Fibroblast of the aortic adventitia (primary cell): ENCODE data around the gene CACNA2D3. TPM values are rescaled to one million over a fixed set of nuclear protein-coding genes. Genes with fewer than 3 reads are reported as not detected.
A peak's percentile ranks its signal among the peaks of the same experiment; 100 is the strongest.

Source experiments
- DNase-seq: peaks from one replicate; pipeline ENCODE4 v3.0.0-alpha.2; 2010; ENCODE audit warnings: low read depth
- H3K4me3 ChIP-seq: 2 replicates; pipeline ENCODE4 v1.5.1; 2011; ENCODE audit warnings: low read depth, mild to moderate bottlenecking, control low read depth, low read length, moderate library complexity
- CTCF ChIP-seq: IDR thresholded peaks from 2 replicates; pipeline ENCODE4 v1.5.1; 2011; ENCODE audit warnings: mild to moderate bottlenecking, low read length, control low read depth, inconsistent platforms; ENCODE audit not compliant: insufficient read depth
- total RNA-seq: library from RNA; depleted of rRNA; stranded (reverse); fragments of >200 nt; gene quantifications from 2 replicates; pipeline ENCODE4 v1.2.3, GENCODE V29; 2012; ENCODE audit warnings: low replicate concordance

The CACNA2D3 gene
- total RNA-seq, 1 donor = 0.45 TPM

- TF ChIP-seq CTCF = no peak
- DNase-seq = no peak
- no peak overlapping the region for H3K4me3 ChIP-seq
Observed at GRCh38 chr3:55078876-55079275, 956.5 kb downstream of the CACNA2D3 start.

- DNase-seq = no peak
- TF ChIP-seq CTCF = no peak
- no peak overlapping the region for H3K4me3 ChIP-seq
Observed at GRCh38 chr3:55085231-55085630, 962.9 kb downstream of the CACNA2D3 start.

- DNase-seq = peak; percentile 51
- no peak overlapping the region for H3K4me3 ChIP-seq
- no peak for TF ChIP-seq CTCF
Observed at GRCh38 chr3:55089211-55089610, 966.9 kb downstream of the CACNA2D3 start.

GRCh38 chr3:55090291-55090690, 967.9 kb downstream of the CACNA2D3 start:
- no peak for TF ChIP-seq CTCF
- H3K4me3 ChIP-seq = no peak overlapping the region
- no peak for DNase-seq

GRCh38 chr3:55090746-55091145, 968.4 kb downstream of the CACNA2D3 start:
- DNase-seq = no peak
- H3K4me3 ChIP-seq = no peak overlapping the region
- no peak for TF ChIP-seq CTCF

DNA sequence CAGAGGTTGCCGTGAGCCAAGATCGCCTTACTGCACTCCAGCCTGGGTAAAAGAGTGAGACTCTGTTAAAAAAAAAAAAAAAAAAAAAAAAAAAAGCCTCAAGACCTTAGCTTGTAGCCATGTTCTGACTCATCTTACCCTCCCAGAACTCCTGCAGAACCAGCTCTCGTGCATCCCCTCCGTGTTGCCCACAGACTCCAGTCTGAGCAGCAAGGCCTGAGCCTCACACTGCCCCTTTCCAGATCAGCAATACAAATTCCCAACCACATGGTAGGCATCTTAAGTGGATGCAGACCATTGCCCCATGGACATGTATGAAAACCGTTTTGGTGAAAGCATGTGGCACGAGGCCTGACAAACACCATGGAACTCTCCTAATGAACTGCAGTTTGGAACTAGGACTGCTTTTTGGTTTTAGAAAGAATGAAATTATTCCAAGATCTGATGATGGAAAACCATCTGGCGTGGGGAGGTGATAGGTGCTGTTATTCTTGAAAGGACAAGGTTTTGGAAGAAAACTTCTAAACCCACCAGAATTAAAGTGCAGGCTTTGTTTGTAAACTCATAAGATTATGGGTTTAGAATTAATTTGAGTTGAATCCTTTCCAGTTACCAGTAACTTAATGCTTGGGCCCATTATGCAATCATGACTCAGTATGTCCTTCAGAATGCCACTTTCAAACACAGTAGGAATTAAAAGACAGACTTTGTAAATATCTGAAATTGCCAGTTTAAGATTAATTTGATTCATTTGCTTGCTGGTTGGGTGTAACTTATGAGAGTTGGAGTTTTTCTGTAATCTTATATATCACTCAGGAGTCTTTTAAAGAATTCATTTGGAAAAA, 969.3 kb downstream of the CACNA2D3 start:
- no peak for TF ChIP-seq CTCF
- DNase-seq = peak; percentile 48
- no peak overlapping the region for H3K4me3 ChIP-seq
